OCI-LY7 (cell line): ENCODE measurements around the gene LAMC1. TPM values are rescaled to one million over a fixed set of nuclear protein-coding genes. Genes with fewer than 3 reads are reported as not detected.

ENCODE experiments used
- BruUV-seq: library from RNA; stranded (reverse); fragments of 400-500 nt; replicated peaks from 2 replicates; lab custom pipeline; 2021; lab: Mats Ljungman, UMichigan
- CTCF ChIA-PET: fragments of 300-600 bp; sonication (Branson Sonifier 250); formaldehyde crosslinking; loops from one replicate; lab custom pipeline; 2022; ENCODE audit warnings: antibody characterized with exemption; ENCODE audit not compliant: unreplicated experiment; lab: Charles Lee
- POLR2A ChIA-PET: fragments of 300-600 bp; sonication (Branson Sonifier 250); formaldehyde crosslinking; loops from one replicate; lab custom pipeline; 2022; ENCODE audit warnings: antibody characterized with exemption; lab: Charles Lee
- DNase-seq: peaks from one replicate; pipeline ENCODE4 v3.0.0-alpha.2; 2015; ENCODE audit warnings: low spot score
- H2AFZ ChIP-seq: fragments of 200-600 bp; sonication (generic), shearing (Covaris generic); 2 replicates; pipeline ENCODE4 v1.6.1; 2014; ENCODE audit warnings: mild to moderate bottlenecking, antibody characterized with exemption, low read length, moderate library complexity
- H3K27ac ChIP-seq: fragments of 200-600 bp; sonication (generic); 2 replicates; pipeline ENCODE4 v1.5.1; 2014; ENCODE audit warnings: mixed run types, low read depth, mild to moderate bottlenecking, moderate library complexity, low read length, inconsistent platforms; ENCODE audit not compliant: poor library complexity, severe bottlenecking
- H3K36me3 ChIP-seq: fragments of 200-600 bp; sonication (generic); 2 replicates; pipeline ENCODE4 v1.6.1; 2014; ENCODE audit warnings: mild to moderate bottlenecking, antibody characterized with exemption, low read length, moderate library complexity, mixed read lengths; ENCODE audit not compliant: insufficient read depth
- H3K4me1 ChIP-seq: fragments of 200-600 bp; sonication (generic); 2 replicates; pipeline ENCODE4 v1.5.1; 2014; ENCODE audit warnings: mild to moderate bottlenecking, low read length; ENCODE audit not compliant: insufficient read depth, poor library complexity, severe bottlenecking
- H3K4me2 ChIP-seq: fragments of 200-600 bp; sonication (generic); 2 replicates; pipeline ENCODE4 v1.6.1; 2014; ENCODE audit warnings: mild to moderate bottlenecking, low read length
- H3K4me3 ChIP-seq: fragments of 200-600 bp; sonication (generic); 2 replicates; pipeline ENCODE4 v1.5.1; 2014; ENCODE audit warnings: mild to moderate bottlenecking, low read depth, low read length; ENCODE audit not compliant: poor library complexity, severe bottlenecking
- H3K79me2 ChIP-seq: fragments of 200-600 bp; sonication (generic); 2 replicates; pipeline ENCODE4 v1.6.1; 2016; ENCODE audit warnings: low read depth, mild to moderate bottlenecking, low read length, moderate library complexity, mixed read lengths; ENCODE audit not compliant: insufficient read depth
- H3K9me2 ChIP-seq: fragments of 200-600 bp; sonication (generic); 2 replicates; pipeline ENCODE4 v1.6.1; 2016; ENCODE audit warnings: mild to moderate bottlenecking, low read length, mixed read lengths; ENCODE audit not compliant: insufficient read depth
- H3K9me3 ChIP-seq: fragments of 200-600 bp; sonication (generic); 2 replicates; pipeline ENCODE4 v1.6.1; 2014; ENCODE audit warnings: mild to moderate bottlenecking, mixed run types, low read length, mixed read lengths
- H4K20me1 ChIP-seq: fragments of 200-600 bp; sonication (generic); 2 replicates; pipeline ENCODE4 v1.6.1; 2014; ENCODE audit warnings: mild to moderate bottlenecking, antibody characterized with exemption, low read length, moderate library complexity, mixed read lengths; ENCODE audit not compliant: insufficient read depth
- CTCF ChIP-seq: fragments of 200-600 bp; sonication (generic); conservative IDR thresholded peaks from 2 replicates; pipeline ENCODE4 v1.5.1; 2014; ENCODE audit warnings: mild to moderate bottlenecking, antibody characterized with exemption, low read length, moderate library complexity, mixed read lengths
- EZH2phosphoT487 ChIP-seq: fragments of 200-600 bp; sonication (generic); IDR thresholded peaks from 2 replicates; pipeline ENCODE4 v1.6.1; 2018; ENCODE audit warnings: low read depth, borderline replicate concordance, mild to moderate bottlenecking, mixed run types, antibody characterized with exemption, low read length, moderate library complexity, mixed read lengths
- intact Hi-C: fragments of 100-400 bp; cut with micrococcal nuclease; formaldehyde crosslinking; loops from one replicate; pipeline ENCODE4 v1.10.0; 2022; ENCODE audit not compliant: unreplicated experiment
- total RNA-seq, 2 experiments: library from RNA; depleted of rRNA in 1 of 2; stranded (reverse); fragments of >200 nt in 1 of 2; shearing (Covaris generic) in 1 of 2; gene quantifications; 2 replicates each; pipeline ENCODE4 v1.2.3, GENCODE V29; 2014 to 2022

Gene LAMC1
- total RNA-seq, 2 experiments from 2014 or later, result 24.2 to 42.1 TPM

- Histone ChIP-seq H3K9me2 (no peaks in the 10 kb centered on the region), H3K79me2 (no peaks in the 10 kb centered on the region), H3K36me3 (peaks cover 80% of the 10 kb centered on the region), H2AFZ (no peak overlapping the region), H3K4me1 (no peaks in the 10 kb centered on the region), H4K20me1 (no peaks in the 10 kb centered on the region), H3K4me3 (no peak overlapping the region), H3K27ac (no peak overlapping the region), H3K9me3 (no peaks in the 10 kb centered on the region), H3K4me2 (no peak overlapping the region)
- ChIA-PET CTCF (no interaction called here), POLR2A (interaction anchor here (0.5 to 1.0 kb wide), 3 partner anchors 10 to 103 kb away, joined by 3 to 5 read pairs (median 3); no protein-coding TSS in a partner anchor)
- intact Hi-C loops, result no loop called here
- no peak for DNase-seq
- TF ChIP-seq EZH2phosphoT487 (no peak), CTCF (no peak)
- BruUV-seq, result no TSS peak
Measured at GRCh38 chr1:183131166-183131565, 107.9 kb downstream of the LAMC1 start.

DNA sequence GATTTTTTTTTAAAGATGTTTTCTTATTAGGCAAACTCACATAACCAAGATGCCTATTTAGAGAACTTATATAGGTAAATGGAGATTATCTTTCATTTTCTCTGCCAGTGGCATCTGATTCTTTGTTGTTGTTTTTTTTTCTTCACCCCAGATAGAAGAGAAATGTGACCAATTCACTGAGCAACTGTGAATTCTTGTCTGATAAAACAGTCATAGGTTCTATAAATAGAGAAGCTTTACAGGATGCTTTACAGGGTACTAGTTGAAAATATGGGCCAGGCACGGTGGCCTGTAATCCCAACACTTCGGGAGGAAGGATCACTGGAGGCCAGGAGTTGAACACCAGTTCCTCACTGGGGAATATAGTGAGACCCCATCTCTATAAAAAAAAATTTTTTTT, 112.1 kb downstream of the LAMC1 start:
- TF ChIP-seq CTCF (no peak), EZH2phosphoT487 (no peak)

DNA sequence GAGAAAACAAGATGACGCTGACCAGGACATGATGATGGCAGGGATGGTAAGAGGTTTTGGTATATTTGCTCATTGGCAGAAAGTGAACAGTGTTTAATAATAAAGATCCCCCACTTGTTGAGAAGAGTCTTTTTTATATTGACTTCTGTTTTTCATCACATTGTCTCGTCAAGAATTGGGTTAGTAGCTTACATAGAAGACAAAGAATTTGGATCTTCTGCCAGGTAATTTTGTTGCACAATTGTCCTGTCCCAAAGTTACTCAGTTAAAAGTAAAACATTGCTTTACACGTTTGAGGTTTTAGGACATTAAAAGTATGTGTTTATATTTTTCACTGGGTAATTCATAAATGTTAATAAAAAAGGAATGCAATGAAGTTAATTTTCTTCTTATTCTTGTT, 114.6 kb downstream of the LAMC1 start:
- BruUV-seq, result no TSS peak
- intact Hi-C loops, result no loop called here

More for the DNA sequence above, 112.1 kb downstream of the LAMC1 start:
- no peaks in the 10 kb centered on the region; the same call in 1 of the 2 replicates for H3K79me2 ChIP-seq
- BruUV-seq, result no TSS peak
- H4K20me1 ChIP-seq, result no peaks in the 10 kb centered on the region
- intact Hi-C loops, result no loop called here
- H3K36me3 ChIP-seq, result peaks cover 72% of the 10 kb centered on the region
- no peak for DNase-seq
- ChIA-PET CTCF (no interaction called here), POLR2A (interaction anchor here (1.1 kb wide), 1 partner anchor 62 kb away, joined by 4 read pairs; no protein-coding TSS in a partner anchor)
- H3K4me1 ChIP-seq, result no peaks in the 10 kb centered on the region
- H3K9me3 ChIP-seq, result no peaks in the 10 kb centered on the region
- no peak overlapping the region for H3K27ac ChIP-seq
- no peaks in the 10 kb centered on the region for H3K9me2 ChIP-seq
- no peak overlapping the region for H3K4me2 ChIP-seq
- H3K4me3 ChIP-seq, result no peak overlapping the region
- no peak overlapping the region for H2AFZ ChIP-seq

More for the DNA sequence above, 114.6 kb downstream of the LAMC1 start:
- H3K4me1 ChIP-seq, result no peaks in the 10 kb centered on the region
- no peaks in the 10 kb centered on the region for H4K20me1 ChIP-seq
- no peak overlapping the region for H2AFZ ChIP-seq
- CTCF ChIA-PET, result no interaction called here
- H3K9me2 ChIP-seq, result no peaks in the 10 kb centered on the region
- peaks cover 79% of the 10 kb centered on the region for H3K36me3 ChIP-seq
- no peak overlapping the region for H3K4me3 ChIP-seq
- no peak overlapping the region for H3K27ac ChIP-seq
- TF ChIP-seq CTCF (no peak), EZH2phosphoT487 (no peak)
- no peaks in the 10 kb centered on the region for H3K9me3 ChIP-seq
- DNase-seq, result no peak
- no peaks in the 10 kb centered on the region; the same call in 1 of the 2 replicates for H3K79me2 ChIP-seq
- POLR2A ChIA-PET, result interaction anchor here (1.0 kb wide), 1 partner anchor 8 kb away, joined by 3 read pairs; no protein-coding TSS in a partner anchor
- no peak overlapping the region for H3K4me2 ChIP-seq
